ENCODE measurements around the gene CACFD1.

The CACFD1 gene

DNA sequence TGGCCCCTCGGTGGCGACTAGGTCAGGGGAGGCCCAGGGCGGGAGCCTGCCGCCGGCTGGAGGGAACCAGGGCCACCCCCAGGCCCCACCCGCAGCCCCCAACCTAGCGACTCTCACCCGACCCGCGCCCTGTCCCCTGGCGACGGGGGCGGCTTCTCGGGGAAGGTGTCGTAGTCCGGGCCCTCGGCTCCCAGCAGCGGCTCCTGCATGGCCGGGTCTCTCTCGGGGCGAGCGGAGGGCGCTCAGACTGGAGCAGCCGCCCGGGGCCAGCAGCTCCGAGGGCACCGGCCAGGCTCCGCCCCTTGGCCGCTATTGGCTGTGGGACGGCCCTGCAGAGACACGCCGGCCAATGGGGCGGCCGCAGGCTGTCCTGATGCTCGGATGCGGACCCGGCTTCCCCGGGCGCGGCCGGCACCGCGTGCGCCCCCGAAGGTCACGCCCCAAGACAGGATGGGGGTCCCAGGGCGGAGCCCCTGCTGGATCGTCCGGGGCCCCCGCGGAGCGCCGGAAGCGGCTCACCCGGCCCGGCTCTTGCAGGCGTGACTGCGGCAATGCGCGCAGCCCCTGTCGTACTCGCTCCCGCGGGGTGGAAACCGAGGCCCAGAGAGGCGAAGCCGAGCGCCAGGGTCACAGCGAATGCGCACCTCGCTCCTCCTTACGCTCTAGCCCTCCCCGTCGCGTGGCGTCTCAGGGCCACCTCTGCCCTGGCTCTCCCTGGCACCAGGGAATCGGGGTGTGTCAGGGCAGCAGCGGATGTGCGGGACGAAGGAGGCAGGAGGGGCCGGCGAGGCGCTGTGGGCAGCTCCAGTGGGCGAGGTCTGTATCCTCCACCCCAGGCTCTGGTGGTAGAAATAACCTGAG lies 19.3 kb downstream of the CACFD1 start, which contains the start of gene SLC2A6:
Gene SLC2A6 (minus strand): TSS at position 249 of the 861 bp plus-strand sequence. CDS start 40 bp downstream, at position 209.
- peak; percentile 38 to 91 (median 78) for DNase-seq

DNA sequence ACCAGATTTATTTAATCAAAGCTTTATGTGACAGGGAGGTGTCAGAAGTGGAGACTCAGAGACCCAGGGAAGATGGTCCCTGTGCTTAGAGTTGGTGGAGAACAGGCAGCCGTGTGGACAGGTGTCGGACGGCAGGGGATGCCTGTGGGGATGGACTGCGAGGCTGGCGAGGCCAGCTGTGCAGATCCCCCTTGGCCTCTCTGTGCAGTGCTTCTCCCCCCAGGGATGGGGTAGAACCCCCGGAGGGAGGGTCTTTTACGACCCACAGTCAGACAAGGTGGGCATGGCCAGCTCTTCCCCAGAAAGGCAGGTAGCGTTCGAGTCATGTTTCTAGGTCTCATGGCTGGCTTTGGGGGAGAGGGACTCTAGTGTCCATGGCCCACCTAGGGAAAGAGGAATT lies 23.8 kb downstream of the CACFD1 start:
- no peak for DNase-seq

DNA sequence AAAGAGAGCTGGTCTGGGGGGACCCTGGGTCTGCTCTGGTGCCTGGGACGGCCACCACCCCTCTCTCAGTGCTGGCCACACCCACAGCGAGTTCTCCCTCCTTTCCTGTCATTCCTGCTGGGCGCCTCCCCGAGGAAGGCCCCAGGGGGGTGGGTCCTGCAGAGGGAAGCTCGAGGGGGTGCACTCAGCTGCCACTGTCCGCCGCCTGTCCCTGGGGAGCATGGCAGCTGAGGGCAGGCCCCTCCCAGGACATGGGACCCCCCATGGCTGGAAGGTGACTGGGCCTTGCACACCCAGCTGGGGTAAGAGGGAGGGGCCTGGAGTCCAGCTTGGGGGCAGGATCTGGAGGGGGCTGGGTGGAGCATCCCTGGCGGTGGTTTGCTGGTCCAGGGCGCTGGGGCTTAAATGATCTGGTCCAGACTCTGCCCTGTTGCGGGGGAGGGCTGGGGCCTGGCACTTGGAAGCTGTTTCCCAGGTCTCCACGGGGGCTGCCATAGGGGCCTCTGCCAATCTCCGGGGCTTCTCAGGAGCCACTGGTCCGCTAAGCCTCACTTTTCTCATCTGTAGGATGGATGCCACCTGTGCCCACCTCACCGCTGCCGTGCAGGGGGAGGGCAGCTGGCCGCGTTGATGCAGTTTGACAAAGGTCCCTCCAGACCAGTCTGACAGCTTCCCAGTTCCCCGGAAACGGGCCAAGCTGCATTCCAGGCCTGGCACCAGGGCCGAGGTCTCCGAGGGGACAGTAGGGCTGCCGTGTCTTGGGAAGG lies 25.1 kb downstream of the CACFD1 start:
- DNase-seq: no peak

- DNase-seq: no peak
Observed at GRCh38 chr9:133485531-133486260, 25.9 kb downstream of the CACFD1 start.

DNA sequence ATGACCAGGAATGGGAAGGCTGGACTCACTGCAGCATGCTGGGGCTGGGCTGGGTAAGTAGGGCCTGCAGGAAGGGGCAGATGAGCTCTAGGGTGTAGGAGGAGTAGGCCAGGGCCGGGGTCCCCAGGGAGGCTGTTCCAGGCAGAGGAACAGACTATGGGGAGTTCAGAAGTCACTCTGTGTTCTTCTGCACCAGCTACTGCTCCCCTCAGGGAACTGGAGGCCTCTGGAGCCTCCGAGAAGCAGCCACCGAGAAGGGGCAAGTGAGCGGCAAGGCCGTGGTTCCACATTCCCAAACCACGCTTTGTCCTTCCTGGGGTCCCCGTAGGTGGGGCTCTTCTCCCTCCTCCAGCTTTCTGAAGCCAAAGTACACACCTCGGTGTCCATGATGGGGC lies 27.6 kb downstream of the CACFD1 start:
- no peak for DNase-seq

DNA sequence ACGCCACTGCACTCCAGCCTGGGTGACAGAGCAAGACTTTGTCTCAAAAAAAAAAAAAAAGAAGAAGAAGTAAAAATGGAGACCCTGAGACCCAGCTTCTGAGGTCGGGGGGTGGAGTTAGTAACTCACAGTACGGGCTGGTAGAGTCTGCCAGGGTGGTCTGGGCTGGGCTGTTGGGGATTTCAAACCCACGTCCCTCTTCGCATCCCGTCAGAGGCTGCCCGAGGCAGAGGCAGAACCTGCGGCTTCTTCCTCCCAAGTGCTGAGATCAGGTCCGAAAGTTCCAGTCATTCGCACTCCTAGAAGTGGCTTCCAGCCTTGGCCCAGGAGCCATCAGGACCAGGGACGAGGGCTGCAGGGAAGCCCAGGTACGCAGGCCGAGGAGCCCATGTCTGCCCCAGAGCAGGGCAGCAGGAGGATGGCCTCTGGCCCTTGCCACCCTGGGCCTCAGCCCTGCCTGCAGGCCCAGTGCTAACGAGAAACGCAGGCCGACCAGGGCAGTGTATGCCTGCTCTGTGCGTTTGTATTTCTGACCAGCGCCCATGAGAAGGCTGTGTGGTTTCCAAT lies 29.0 kb downstream of the CACFD1 start:
- DNase-seq: no peak

- no peak for DNase-seq
Observed at GRCh38 chr9:133489253-133490190, 29.7 kb downstream of the CACFD1 start.

DNA sequence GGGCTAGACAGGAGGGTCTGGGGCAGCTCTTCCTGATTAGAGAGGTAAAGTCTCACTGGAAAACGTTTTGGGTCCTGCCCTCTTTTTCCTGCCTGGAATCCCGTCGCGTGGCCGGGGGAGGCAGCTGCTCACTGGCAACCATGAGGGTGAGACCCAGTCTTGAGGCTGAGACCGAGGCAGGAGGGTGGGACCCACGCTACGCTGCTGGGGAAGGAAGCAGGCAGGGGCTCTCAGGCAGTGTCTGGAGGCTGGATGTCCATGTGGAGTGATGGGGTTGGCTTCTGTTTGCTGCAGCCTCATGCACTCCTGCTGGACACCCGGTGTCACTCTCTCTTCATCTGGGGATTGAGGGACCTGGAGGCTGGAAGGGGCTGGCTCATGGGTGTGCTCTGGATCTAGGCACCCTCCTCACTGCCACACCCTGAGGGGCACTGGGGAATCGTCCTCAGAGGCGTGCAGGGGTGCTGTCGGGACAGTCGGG lies 30.5 kb downstream of the CACFD1 start:
- no peak for DNase-seq

DNA sequence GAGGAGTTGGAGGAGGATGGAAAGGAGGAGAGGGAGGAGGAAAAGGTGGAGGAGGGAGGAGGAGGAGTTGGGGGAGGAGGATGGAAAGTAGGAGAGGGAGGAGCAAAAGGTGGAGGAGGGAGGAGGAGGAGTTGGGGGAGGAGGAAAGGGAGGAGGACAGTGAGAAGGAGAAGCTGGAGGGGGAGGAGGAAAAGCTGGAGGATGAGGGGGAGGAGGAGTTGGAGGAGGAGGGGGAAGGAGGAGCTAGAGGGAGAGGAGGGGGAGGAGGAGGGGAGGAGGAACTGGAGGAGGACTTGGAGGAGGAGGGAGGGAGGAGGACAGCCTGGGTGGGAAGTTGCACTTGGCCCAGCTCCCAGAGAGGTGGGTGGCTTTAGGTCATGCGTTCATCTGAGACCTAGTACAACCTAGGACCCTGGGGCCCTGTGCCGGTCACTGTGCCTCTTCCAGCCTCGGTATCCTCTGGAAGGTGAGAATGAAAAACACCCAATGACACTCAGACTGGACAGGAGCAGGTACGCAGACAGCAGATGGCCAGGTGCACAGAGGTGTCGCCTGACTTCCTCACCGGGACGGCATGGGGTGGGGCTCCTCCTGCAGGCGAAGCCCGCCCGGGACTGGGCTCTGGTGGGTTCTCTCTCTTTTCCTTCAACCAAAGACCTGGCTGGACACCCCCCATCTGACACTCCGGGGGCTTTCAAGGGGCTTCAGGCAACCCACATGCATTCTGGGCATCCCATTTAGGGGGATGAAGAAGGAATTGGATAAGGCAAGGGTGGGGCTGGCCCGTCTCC lies 31.3 kb downstream of the CACFD1 start:
- DNase-seq: no peak

- no peak for DNase-seq
Observed at GRCh38 chr9:133491656-133491925, 31.8 kb downstream of the CACFD1 start.

- no peak for DNase-seq
Observed at GRCh38 chr9:133492061-133493021, 32.6 kb downstream of the CACFD1 start.

GRCh38 chr9:133493428-133493827 lies 33.6 kb downstream of the CACFD1 start:
- no peak for DNase-seq

- no peak for DNase-seq
Observed at GRCh38 chr9:133493845-133494540, 34.2 kb downstream of the CACFD1 start.

DNA sequence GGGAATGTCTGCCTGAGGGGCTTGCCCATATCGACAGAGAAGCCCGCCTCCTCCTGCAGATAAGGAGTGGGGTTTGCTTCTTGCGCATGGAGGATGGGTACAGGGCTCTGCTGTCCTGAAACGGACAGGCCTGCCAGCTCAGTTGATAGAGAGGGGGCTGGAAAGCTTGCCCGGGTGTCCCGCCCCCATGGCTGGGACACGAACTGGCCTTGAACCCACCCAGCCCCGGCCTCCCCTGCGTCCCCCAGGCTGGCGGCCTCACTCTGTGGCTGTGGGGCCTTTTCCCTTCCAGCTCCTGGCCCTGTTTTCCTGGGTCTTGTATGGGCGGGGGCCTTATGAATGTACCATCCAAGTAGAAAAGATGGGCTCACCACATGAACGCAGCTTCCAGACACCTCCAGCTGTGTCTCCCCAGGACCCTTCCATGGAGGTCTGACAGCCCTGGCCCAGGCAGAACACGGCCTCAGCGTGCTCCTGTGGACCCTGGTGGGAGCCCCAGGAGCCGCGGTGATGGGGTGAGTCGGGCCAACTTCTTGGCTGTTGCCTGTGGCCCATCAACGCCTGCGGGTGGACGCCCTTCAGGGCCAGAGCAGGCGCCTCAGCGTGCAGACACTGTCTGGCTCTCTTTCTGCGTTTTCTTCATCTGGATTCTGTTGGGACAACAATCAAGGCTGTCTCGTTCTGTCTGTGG lies 35.0 kb downstream of the CACFD1 start:
- DNase-seq: no peak

DNA sequence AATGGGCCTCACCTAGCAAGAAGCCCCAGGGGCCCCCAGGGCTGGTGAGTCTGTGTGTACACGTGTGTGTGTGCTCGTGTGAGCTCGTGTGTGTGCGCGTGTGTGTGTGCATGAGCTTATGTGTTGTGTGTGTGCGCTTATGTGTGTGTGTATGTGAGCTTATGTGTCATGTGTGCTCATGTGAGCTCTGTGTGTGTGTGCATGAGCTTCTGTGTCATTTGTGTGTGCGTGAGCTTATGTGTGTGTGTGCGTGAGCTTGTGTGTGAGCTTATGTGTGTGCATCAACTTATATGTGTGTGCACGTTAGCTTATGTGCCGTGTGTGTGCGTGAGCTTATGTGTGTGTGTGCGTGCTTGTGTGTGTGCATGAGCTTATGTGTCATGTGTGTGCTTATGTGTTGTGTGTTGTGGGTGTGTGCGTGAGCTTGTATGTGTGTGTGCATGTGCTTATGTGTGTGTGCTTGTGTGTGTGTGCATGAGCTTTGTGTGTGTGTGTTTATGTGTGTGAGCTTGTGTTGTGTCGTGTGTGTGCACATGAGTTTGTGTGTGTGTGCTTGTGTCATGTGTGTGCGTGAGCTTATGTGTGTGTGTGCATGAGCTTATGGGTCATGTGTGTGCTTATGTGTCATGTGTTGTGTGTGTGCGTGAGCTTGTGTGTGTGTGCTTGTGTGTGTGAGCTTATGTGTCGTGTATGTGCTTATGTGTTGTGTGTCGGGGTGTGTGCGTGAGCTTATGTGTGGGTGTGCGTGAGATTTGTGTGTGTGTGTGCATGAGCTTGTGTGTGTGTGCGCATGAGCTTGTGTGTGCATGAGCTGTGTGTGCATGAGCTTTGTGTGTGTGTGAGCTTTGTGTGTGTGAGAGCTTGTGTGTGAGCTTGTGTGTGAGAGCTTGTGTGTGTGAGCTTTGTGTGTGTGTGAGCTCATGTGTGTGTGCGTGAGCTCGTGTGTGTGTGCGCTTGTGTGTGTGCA lies 35.8 kb downstream of the CACFD1 start:
- no peak for DNase-seq

All from nucleus accumbens (tissue), 56 donors.